ENCODE results near the gene B3GNT9.

- TF ChIP-seq, protein P1, sequence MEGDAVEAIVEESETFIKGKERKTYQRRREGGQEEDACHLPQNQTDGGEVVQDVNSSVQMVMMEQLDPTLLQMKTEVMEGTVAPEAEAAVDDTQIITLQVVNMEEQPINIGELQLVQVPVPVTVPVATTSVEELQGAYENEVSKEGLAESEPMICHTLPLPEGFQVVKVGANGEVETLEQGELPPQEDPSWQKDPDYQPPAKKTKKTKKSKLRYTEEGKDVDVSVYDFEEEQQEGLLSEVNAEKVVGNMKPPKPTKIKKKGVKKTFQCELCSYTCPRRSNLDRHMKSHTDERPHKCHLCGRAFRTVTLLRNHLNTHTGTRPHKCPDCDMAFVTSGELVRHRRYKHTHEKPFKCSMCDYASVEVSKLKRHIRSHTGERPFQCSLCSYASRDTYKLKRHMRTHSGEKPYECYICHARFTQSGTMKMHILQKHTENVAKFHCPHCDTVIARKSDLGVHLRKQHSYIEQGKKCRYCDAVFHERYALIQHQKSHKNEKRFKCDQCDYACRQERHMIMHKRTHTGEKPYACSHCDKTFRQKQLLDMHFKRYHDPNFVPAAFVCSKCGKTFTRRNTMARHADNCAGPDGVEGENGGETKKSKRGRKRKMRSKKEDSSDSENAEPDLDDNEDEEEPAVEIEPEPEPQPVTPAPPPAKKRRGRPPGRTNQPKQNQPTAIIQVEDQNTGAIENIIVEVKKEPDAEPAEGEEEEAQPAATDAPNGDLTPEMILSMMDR (IDR thresholded peaks at IDR 0.05) = no peak
- TF ChIP-seq POLR2AphosphoS5 (IDR thresholded peaks at IDR 0.05) (no peak), POLR2A (IDR thresholded peaks at IDR 0.05) (no peak)
These were observed 40.7 kb upstream of the B3GNT9 start for GRCh38 chr16:67191411-67191994.

Measured in breast epithelium (tissue), 3 donors.